H9 (cell line): ENCODE measurements around the gene KIF1A. TPM values are rescaled to one million over a fixed set of nuclear protein-coding genes. Genes with fewer than 3 reads are reported as not detected.

ENCODE experiments used
- DNase-seq: peaks from one replicate; pipeline ENCODE4 v3.0.0-alpha.2; 2017
- H2AFZ ChIP-seq: one replicate; pipeline ENCODE4 v1.6.1; 2013; ENCODE audit warnings: mild to moderate bottlenecking, low read length, control low read depth, moderate library complexity
- H2AK5ac ChIP-seq: 2 replicates; pipeline ENCODE4 v1.6.1; 2013; ENCODE audit warnings: low read length, control low read depth, mixed read lengths; ENCODE audit not compliant: insufficient read length
- H2BK120ac ChIP-seq: one replicate; pipeline ENCODE4 v1.6.1; 2013; ENCODE audit warnings: low read depth, mild to moderate bottlenecking, low read length, control low read depth, inconsistent platforms; ENCODE audit not compliant: poor library complexity, severe bottlenecking
- H2BK12ac ChIP-seq: 2 replicates; pipeline ENCODE4 v1.6.1; 2013; ENCODE audit warnings: low read length, control low read depth, mixed read lengths, low read depth; ENCODE audit not compliant: insufficient read length
- H2BK15ac ChIP-seq: 2 replicates; pipeline ENCODE4 v1.6.1; 2013; ENCODE audit warnings: low read depth, low read length, control low read depth
- H2BK20ac ChIP-seq: one replicate; pipeline ENCODE4 v1.6.1; 2013; ENCODE audit warnings: low read depth, mild to moderate bottlenecking, low read length, control low read depth, inconsistent platforms; ENCODE audit not compliant: poor library complexity, severe bottlenecking
- H2BK5ac ChIP-seq: 2 replicates; pipeline ENCODE4 v1.6.1; 2013; ENCODE audit warnings: low read length, control low read depth, mixed read lengths; ENCODE audit not compliant: insufficient read length
- H3K14ac ChIP-seq: 2 replicates; pipeline ENCODE4 v1.6.1; 2013; ENCODE audit warnings: low read length, control low read depth; ENCODE audit not compliant: insufficient read depth
- H3K18ac ChIP-seq: 2 replicates; pipeline ENCODE4 v1.6.1; 2013; ENCODE audit warnings: low read depth, mild to moderate bottlenecking, mixed read lengths, low read length, control low read depth; ENCODE audit not compliant: insufficient read length
- H3K23ac ChIP-seq: 2 replicates; pipeline ENCODE4 v1.6.1; 2013; ENCODE audit warnings: low read length, control low read depth, mixed read lengths, low read depth; ENCODE audit not compliant: insufficient read length
- H3K23me2 ChIP-seq: 2 replicates; pipeline ENCODE4 v1.6.1; 2013; ENCODE audit warnings: low read depth, mild to moderate bottlenecking, mixed read lengths, low read length, control low read depth; ENCODE audit not compliant: insufficient read length, poor library complexity, severe bottlenecking
- H3K27ac ChIP-seq: 2 replicates; pipeline ENCODE4 v1.5.1; 2013; ENCODE audit warnings: low read length, control low read depth, mixed read lengths, low read depth; ENCODE audit not compliant: insufficient read length
- H3K27me3 ChIP-seq: 2 replicates; pipeline ENCODE4 v1.6.1; 2013; ENCODE audit warnings: low read length, control low read depth, inconsistent platforms; ENCODE audit not compliant: insufficient read depth
- H3K4ac ChIP-seq: 2 replicates; pipeline ENCODE4 v1.6.1; 2013; ENCODE audit warnings: low read depth, mild to moderate bottlenecking, control low read depth, inconsistent platforms, low read length, moderate library complexity
- H3K4me1 ChIP-seq: 2 replicates; pipeline ENCODE4 v1.6.1; 2013; ENCODE audit warnings: low read length, control low read depth, inconsistent platforms; ENCODE audit not compliant: insufficient read depth
- H3K4me2 ChIP-seq: 2 replicates; pipeline ENCODE4 v1.6.1; 2013; ENCODE audit warnings: low read length, control low read depth, mixed read lengths; ENCODE audit not compliant: insufficient read length, insufficient read depth
- H3K56ac ChIP-seq: 2 replicates; pipeline ENCODE4 v1.6.1; 2013; ENCODE audit warnings: low read depth, mild to moderate bottlenecking, mixed read lengths, low read length, control low read depth; ENCODE audit not compliant: insufficient read length
- H3K79me1 ChIP-seq: 2 replicates; pipeline ENCODE4 v1.6.1; 2013; ENCODE audit warnings: low read depth, mild to moderate bottlenecking, moderate library complexity, low read length, control low read depth, inconsistent platforms; ENCODE audit not compliant: insufficient read depth, poor library complexity, severe bottlenecking
- H3K79me2 ChIP-seq: 2 replicates; pipeline ENCODE4 v1.6.1; 2013; ENCODE audit warnings: low read length, control low read depth, inconsistent platforms; ENCODE audit not compliant: insufficient read depth
- H3K9ac ChIP-seq: 2 replicates; pipeline ENCODE4 v1.6.1; 2013; ENCODE audit warnings: low read length, control low read depth, mixed read lengths; ENCODE audit not compliant: insufficient read length; ENCODE audit errors: extremely low read depth
- H3K9me3 ChIP-seq: one replicate; pipeline ENCODE4 v1.6.1; 2013; ENCODE audit warnings: low read depth, low read length, inconsistent platforms; ENCODE audit not compliant: control insufficient read depth
- H3T11ph ChIP-seq: one replicate; pipeline ENCODE4 v1.6.1; 2013; ENCODE audit warnings: mild to moderate bottlenecking, low read length, control low read depth, inconsistent platforms
- H4K20me1 ChIP-seq: one replicate; pipeline ENCODE4 v1.6.1; 2013; ENCODE audit not compliant: control insufficient read depth, insufficient read length, insufficient read depth
- H4K5ac ChIP-seq: 2 replicates; pipeline ENCODE4 v1.6.1; 2013; ENCODE audit warnings: low read depth, mild to moderate bottlenecking, mixed read lengths, low read length, control low read depth; ENCODE audit not compliant: insufficient read length
- H4K8ac ChIP-seq: replicated peaks from 2 replicates; pipeline ENCODE4 v1.6.1; 2013; ENCODE audit warnings: low read length, control low read depth, mixed read lengths, low read depth; ENCODE audit not compliant: insufficient read length
- H4K91ac ChIP-seq: 2 replicates; pipeline ENCODE4 v1.6.1; 2013; ENCODE audit warnings: low read depth, mild to moderate bottlenecking, moderate library complexity, mixed read lengths, low read length, control low read depth; ENCODE audit not compliant: insufficient read length
- H3K27ac Mint-ChIP-seq, 3 experiments: 2 replicates in 2 of 3; 3 replicates in 1 of 3; pipeline ENCODE4 v1.8.0; 2020 to 2021; ENCODE audit warnings: mixed read lengths in 3 of 3, mild to moderate bottlenecking in 1 of 3, moderate library complexity in 1 of 3
- H3K27me3 Mint-ChIP-seq: 2 replicates; pipeline ENCODE4 v1.8.0; 2021; ENCODE audit warnings: low read depth, mild to moderate bottlenecking, moderate library complexity, mixed read lengths
- H3K36me3 Mint-ChIP-seq, 3 experiments: 2 replicates in 2 of 3; 3 replicates in 1 of 3; pipeline ENCODE4 v1.8.0; 2020 to 2021; ENCODE audit warnings: low read depth in 3 of 3, mixed read lengths in 3 of 3; ENCODE audit not compliant: insufficient read depth in 1 of 3
- H3K4me1 Mint-ChIP-seq, 2 experiments: 2 replicates each; pipeline ENCODE4 v1.8.0; 2020; ENCODE audit warnings: mixed read lengths in 2 of 2
- H3K4me3 Mint-ChIP-seq, 2 experiments: 2 replicates in 1 of 2; 3 replicates in 1 of 2; pipeline ENCODE4 v1.8.0; 2020 to 2021; ENCODE audit warnings: mild to moderate bottlenecking in 2 of 2, mixed read lengths in 2 of 2, moderate library complexity in 1 of 2
- H3K9me3 Mint-ChIP-seq, 2 experiments: 2 replicates in 1 of 2; 3 replicates in 1 of 2; pipeline ENCODE4 v1.8.0; 2020; ENCODE audit warnings: mild to moderate bottlenecking in 2 of 2, mixed read lengths in 2 of 2, moderate library complexity in 1 of 2
- WGBS: extraction: QIAGEN DNeasy Blood & Tissue Kit; methylation state at CpG from one replicate; pipeline ENCODE4 v1.1.7; 2013; ENCODE audit warnings: missing lambda C conversion rate, low lambda C conversion rate, mixed read lengths; ENCODE audit not compliant: insufficient read length; ENCODE audit errors: extremely low coverage; 5-methylcytosine and 5-hydroxymethylcytosine counted together
- total RNA-seq: library from RNA; stranded (reverse); gene quantifications from 2 replicates; pipeline ENCODE4 v1.2.1, GENCODE V29; 2021
- TF ChIP-seq, protein P1 (sequence below): fragments of 200-600 bp; sonication (generic); conservative IDR thresholded peaks from 3 replicates; pipeline ENCODE4 v1.8.0; 2021; ENCODE audit warnings: antibody characterized with exemption, mild to moderate bottlenecking

KIF1A gene
- total RNA-seq, 1 experiment from 2014 or later = 204 TPM

DNA sequence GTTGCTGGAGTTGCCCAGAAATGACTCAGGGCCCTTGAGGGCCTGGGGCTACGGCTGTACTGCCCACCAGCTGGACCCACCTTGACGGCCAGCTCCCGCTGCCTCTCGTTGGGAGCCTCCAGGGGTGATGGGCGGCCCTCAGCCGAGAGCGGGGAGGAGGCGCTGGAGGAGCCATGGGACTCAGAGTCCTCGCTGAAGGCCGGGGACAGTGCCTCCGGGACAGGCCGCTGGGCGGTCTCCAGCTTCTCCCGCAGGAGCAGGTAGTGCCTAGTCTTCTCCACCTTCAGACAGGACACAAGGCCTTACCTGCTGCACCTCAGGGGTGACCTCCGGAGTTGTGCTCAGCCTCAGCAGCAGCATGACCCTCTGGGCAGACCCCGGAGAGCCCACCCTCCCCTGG lies 97.6 kb downstream of the KIF1A start:
- H4K5ac ChIP-seq = no peak overlapping the region
- H3K56ac ChIP-seq = no peak overlapping the region
- no peak overlapping the region for H2AFZ ChIP-seq
- H3K4ac ChIP-seq = no peak overlapping the region
- no peaks in the 10 kb centered on the region for H3K9me3 Mint-ChIP-seq
- no peak overlapping the region for H3K27ac ChIP-seq
- H4K8ac ChIP-seq = no peak overlapping the region
- H3K23me2 ChIP-seq = no peaks in the 10 kb centered on the region
- no peak overlapping the region for H2BK120ac ChIP-seq
- no peak overlapping the region for H4K91ac ChIP-seq
- WGBS = no CpG with 5 or more reads among the region's 16 CpGs
- H3K18ac ChIP-seq = no peak overlapping the region
- no peak overlapping the region for H2BK15ac ChIP-seq
- peaks cover 30 to 66% (median 60%) of the 10 kb centered on the region in 3 experiments for H3K36me3 Mint-ChIP-seq
- no peaks in the 10 kb centered on the region for H3K79me1 ChIP-seq
- no peak overlapping the region for H3K4me2 ChIP-seq
- no peaks in the 10 kb centered on the region for H3K4me1 ChIP-seq
- no peak overlapping the region for H3K9ac ChIP-seq
- DNase-seq = no peak
- H2BK5ac ChIP-seq = no peak overlapping the region
- no peak overlapping the region for H3K4me3 Mint-ChIP-seq
- peaks cover 2% of the 10 kb centered on the region for H3K27me3 Mint-ChIP-seq
- H3K23ac ChIP-seq = no peak overlapping the region
- H3K4me1 Mint-ChIP-seq = no peaks in the 10 kb centered on the region
- TF ChIP-seq, protein P1, sequence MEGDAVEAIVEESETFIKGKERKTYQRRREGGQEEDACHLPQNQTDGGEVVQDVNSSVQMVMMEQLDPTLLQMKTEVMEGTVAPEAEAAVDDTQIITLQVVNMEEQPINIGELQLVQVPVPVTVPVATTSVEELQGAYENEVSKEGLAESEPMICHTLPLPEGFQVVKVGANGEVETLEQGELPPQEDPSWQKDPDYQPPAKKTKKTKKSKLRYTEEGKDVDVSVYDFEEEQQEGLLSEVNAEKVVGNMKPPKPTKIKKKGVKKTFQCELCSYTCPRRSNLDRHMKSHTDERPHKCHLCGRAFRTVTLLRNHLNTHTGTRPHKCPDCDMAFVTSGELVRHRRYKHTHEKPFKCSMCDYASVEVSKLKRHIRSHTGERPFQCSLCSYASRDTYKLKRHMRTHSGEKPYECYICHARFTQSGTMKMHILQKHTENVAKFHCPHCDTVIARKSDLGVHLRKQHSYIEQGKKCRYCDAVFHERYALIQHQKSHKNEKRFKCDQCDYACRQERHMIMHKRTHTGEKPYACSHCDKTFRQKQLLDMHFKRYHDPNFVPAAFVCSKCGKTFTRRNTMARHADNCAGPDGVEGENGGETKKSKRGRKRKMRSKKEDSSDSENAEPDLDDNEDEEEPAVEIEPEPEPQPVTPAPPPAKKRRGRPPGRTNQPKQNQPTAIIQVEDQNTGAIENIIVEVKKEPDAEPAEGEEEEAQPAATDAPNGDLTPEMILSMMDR = no peak
- H2BK12ac ChIP-seq = no peak overlapping the region
- H3K27ac Mint-ChIP-seq = no peak overlapping the region
- H3K9me3 ChIP-seq = no peaks in the 10 kb centered on the region
- H4K20me1 ChIP-seq = no peaks in the 10 kb centered on the region
- H3T11ph ChIP-seq = no peak overlapping the region
- no peak overlapping the region for H2AK5ac ChIP-seq
- H3K14ac ChIP-seq = no peak overlapping the region
- H3K27me3 ChIP-seq = no peaks in the 10 kb centered on the region
- H3K79me2 ChIP-seq = no peaks in the 10 kb centered on the region
- H2BK20ac ChIP-seq = no peak overlapping the region
